Spinal cord (tissue), 10 donors: Measurements from ENCODE around the gene SFRP5. TPM values are rescaled to one million over a fixed set of nuclear protein-coding genes. Genes with fewer than 3 reads are reported as not detected.
A peak's percentile ranks its signal among the peaks of the same experiment; 100 is the strongest.

ENCODE experiments used
- DNase-seq, 6 donors: peaks; one replicate each; pipeline versions ENCODE4 v3.0.0 to v3.0.0-alpha.2; 2013 to 2015; ENCODE audit warnings: low spot score in 6 of 6, low read depth in 4 of 6
- H3K27ac ChIP-seq: one replicate; pipeline ENCODE4 v1.5.1; 2013; ENCODE audit warnings: low read depth, low read length, control low read depth
- H3K27me3 ChIP-seq: one replicate; pipeline ENCODE4 v1.6.1; 2013; ENCODE audit warnings: low read length; ENCODE audit not compliant: control insufficient read depth, insufficient read depth
- H3K36me3 ChIP-seq: one replicate; pipeline ENCODE4 v1.6.1; 2013; ENCODE audit warnings: low read length; ENCODE audit not compliant: control insufficient read depth, insufficient read depth
- H3K4me1 ChIP-seq: one replicate; pipeline ENCODE4 v1.6.1; 2013; ENCODE audit warnings: low read length; ENCODE audit not compliant: control insufficient read depth, insufficient read depth
- H3K4me3 ChIP-seq: one replicate; pipeline ENCODE4 v1.5.1; 2013; ENCODE audit warnings: low read depth, low read length, control low read depth
- H3K9me3 ChIP-seq: one replicate; pipeline ENCODE4 v1.6.1; 2013; ENCODE audit warnings: low read length; ENCODE audit not compliant: control insufficient read depth, insufficient read depth
- WGBS: methylation state at CpG from one replicate; pipeline ENCODE4 v1.1.5; 2013; ENCODE audit warnings: missing lambda C conversion rate; ENCODE audit not compliant: insufficient coverage; 5-methylcytosine and 5-hydroxymethylcytosine counted together
- polyA plus RNA-seq, 2 donors: library from polyadenylated mRNA; unstranded; fragments of 120-200 nt; gene quantifications; one replicate each; pipeline ENCODE4 v1.2.1, GENCODE V29; 2013; ENCODE audit not compliant: insufficient read length in 2 of 2
- total RNA-seq, 2 donors: library from RNA; depleted of rRNA in 1 of 2; stranded (reverse); fragments of 120-200 nt in 1 of 2; fragments of >200 nt in 1 of 2; gene quantifications; one replicate each; pipeline versions ENCODE4 v1.2.3 to v1.2.4, GENCODE V29; 2013 to 2014
- donor health status: healthy.

The SFRP5 gene
- total and polyA plus RNA-seq, 4 donors: 4.1 to 9.6 (median 5.5) TPM

DNA sequence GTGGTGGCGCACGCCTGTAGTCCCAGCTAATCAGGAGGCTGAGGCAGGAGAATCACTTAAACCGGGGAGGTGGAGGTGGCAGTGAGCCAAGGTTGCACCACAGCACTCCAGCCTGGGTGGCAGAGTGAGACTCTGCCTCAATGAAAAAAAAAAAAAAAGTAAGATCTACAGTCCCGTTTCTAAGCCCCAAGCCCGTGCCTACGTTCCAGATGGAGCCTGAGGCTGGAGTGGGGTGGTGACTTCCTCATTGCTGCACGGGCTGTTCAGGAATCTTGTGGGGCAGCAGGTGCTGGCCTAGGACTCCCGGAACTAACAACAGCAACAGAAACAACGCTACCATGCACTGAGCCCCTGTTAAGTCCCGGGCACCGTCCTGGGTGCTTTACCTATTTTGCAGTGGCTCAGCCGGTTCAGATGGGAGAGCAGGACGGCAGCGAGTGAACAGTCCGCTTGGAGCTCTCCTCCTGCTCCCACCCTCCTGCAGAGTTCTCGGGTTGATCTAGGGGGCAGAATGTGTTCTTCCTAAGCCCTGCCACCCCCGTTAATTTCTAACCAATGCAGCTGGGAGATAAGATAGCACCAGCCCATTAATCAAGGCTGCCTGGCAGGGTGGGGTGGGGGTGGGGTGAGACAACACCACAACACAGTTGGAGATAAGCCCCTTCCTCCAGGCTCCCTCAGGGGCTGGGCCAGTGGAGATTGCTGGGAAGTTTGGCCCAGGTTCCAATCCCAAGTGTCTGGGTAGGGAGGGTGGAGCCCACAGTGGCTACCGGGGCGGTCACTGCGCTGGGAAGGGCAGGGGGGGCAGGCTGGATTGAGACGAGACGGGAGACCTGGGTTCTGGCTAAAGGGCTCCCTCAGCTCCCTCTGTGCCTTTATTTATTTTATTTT, 17.0 kb upstream of the SFRP5 start:
- Histone ChIP-seq H3K4me3 (no peak overlapping the region), H3K27me3 (peaks cover 2% of the 10 kb centered on the region), H3K27ac (no peak overlapping the region), H3K9me3 (no peaks in the 10 kb centered on the region), H3K4me1 (peaks cover 22% of the 10 kb centered on the region), H3K36me3 (no peaks in the 10 kb centered on the region)
- DNase-seq: no peak
- 41% methylated on average over 12 of the region's 22 CpGs for WGBS

DNA sequence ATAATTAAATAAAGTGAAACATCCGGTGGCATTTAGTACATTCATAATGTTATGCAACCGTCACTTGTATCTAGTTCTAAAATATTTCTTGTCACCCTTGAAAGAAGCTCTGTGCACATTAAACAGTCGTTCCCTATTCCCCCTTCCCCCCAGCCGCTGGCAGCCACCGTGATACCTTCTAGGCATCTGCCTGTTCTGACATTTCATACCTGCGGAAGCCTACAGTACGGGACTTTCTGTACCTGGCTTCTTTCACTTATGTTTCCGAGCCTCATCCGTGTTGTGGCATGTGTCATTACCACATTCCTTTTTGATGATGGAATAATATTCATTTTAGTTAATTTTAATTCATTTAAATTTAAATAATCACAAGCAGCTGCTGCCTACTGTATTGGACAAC, 13.9 kb upstream of the SFRP5 start:
- Histone ChIP-seq H3K27me3 (peaks cover 2% of the 10 kb centered on the region), H3K4me3 (no peak overlapping the region), H3K9me3 (no peaks in the 10 kb centered on the region), H3K4me1 (peaks cover 27% of the 10 kb centered on the region), H3K27ac (no peak overlapping the region), H3K36me3 (no peaks in the 10 kb centered on the region)
- no peak for DNase-seq
- WGBS: 90% methylated on average over 6 of the region's 9 CpGs

DNA sequence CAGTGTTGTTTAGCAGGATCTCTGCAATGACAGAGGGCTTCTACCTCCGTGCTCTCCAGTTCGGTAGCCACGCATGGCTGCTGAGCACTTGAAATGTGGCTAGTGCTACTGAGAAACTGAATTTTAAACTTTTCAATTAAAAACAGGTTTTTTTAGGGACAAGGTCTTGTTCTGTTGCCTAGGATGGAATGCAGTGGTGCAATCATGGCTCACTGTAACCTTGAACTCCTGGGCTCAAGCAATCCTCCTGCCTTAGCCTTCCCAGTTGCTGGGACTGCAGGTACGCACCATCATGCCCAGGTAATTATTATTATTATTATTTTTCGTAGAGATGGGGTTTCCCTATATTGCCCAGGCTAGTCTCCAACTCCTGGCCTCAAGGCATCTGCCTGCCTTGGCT, 13.4 kb upstream of the SFRP5 start:
- WGBS: 93% methylated on average over 3 of the region's 5 CpGs
- peaks cover 32% of the 10 kb centered on the region for H3K4me1 ChIP-seq

DNA sequence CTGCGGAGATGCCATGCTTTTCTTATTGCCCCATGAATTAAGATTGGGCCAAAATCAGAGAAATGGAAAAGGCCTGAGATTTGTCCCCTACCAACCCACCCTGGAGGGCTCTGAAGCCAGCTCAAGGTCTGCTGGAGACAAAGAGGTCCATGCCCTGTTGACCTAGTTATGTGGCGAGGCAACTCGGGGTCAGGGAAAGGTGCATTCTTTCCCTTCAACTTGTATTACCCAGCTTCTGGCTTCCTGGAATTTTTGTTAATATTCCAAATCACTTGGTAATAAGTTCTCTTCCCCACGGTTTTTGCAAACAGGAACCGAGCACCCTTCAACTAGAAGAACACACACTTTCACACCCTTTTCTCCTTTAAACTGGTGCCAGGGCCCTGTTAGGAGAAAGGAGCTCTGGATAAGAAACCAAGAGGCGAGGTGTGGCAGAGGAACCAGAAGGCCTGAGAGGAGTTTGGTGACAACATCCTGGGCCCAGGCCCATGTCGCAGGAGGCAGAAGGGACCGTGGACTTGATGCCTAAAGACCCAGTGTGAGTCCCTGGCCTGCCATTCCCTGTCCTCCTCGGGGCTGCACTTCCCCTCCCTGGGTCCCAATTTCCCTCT, 12.5 kb upstream of the SFRP5 start:
- Histone ChIP-seq H3K4me1 (peaks cover 34% of the 10 kb centered on the region), H3K4me3 (no peak overlapping the region)

More for the DNA sequence above, 13.4 kb upstream of the SFRP5 start:
- no peaks in the 10 kb centered on the region for H3K36me3 ChIP-seq
- DNase-seq: no peak
- H3K9me3 ChIP-seq: no peaks in the 10 kb centered on the region
- H3K27ac ChIP-seq: no peak overlapping the region
- H3K27me3 ChIP-seq: peaks cover 2% of the 10 kb centered on the region
- H3K4me3 ChIP-seq: no peak overlapping the region

DNA sequence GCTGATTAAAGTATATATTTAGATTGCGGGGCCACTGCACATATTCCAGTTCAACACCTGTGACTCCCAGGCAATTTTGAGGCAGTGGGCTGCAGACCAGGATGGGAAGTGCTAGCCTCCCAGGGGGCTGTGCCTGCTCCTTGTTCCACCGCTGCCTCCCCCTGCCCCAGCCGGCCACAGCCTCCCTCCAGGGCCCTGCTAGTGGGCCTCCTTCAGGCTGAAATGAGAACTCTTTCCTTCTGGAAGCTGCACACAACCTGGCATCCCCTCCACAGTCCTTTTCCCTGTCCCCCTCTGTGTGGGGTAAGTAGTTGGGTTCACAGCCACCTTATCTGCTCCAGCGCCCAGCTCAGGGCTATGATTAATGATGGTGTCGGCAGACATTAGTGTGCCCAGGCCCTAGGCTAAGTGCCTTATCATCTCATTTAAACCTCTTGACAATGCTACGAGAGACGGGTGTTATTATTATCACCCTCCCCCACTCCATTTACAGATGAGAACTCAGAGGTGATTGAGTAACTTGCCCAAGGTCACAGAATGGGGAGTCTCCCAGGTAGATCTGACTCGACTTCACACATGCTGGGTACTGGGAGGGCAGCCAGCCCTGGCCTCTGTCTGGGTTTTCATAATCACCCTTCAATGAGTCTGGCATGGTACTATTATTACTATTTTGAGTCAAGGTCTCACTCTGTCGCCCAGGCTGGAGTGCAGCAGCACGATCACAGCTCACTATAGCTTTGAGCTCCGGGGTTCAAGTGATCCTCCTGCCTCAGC, 10.8 kb upstream of the SFRP5 start:
- Histone ChIP-seq H3K9me3 (no peaks in the 10 kb centered on the region), H3K4me1 (peaks cover 35% of the 10 kb centered on the region), H3K27me3 (no peaks in the 10 kb centered on the region), H3K36me3 (no peaks in the 10 kb centered on the region), H3K27ac (no peak overlapping the region), H3K4me3 (no peak overlapping the region)
- DNase-seq: no peak
- WGBS: 66% methylated on average over 9 of the region's 11 CpGs

More for the DNA sequence above, 12.5 kb upstream of the SFRP5 start:
- Histone ChIP-seq H3K27me3 (peaks cover 2% of the 10 kb centered on the region), H3K27ac (no peak overlapping the region), H3K36me3 (no peaks in the 10 kb centered on the region), H3K9me3 (no peaks in the 10 kb centered on the region)
- 91% methylated on average over 8 of the region's 9 CpGs for WGBS
- DNase-seq: no peak

DNA sequence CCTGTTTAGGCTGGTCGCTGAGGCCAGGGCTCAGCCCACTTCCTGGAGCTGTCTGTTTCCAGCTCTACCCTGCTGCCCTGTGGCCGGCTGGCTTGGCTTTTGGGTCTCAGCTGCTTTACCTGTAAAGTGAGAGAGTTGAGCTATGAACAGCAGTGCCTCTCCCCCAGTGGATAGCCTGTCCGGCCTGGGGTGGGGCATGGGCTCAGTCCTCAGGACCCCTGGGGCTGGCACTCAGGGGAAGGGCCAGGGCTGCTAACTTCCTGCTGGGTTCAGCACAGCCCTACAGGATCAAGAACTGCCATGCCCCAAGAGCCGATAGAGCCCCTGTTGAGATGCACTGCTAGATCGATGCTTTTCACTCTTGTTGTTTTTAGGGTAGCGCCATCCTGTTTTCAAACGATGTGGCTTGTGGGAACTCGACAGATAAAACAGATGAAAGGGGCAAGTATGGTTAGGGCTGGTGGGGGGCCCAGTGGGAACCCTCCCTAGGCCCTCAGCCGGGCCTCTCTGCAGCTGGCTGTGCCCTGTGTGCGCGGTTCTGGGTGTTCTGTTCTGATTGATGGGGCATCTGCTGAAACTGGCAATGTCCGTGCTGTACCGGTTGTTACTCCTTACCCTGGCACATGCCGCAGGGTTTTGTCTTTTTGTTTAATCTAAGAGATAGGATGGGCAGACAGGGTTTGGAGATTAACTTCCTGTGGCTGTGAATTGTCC, 10.0 kb upstream of the SFRP5 start:
- H3K27ac ChIP-seq: peak overlapping the region; percentile 68
- WGBS: 36% methylated on average over 13 of the region's 14 CpGs
- DNase-seq: no peak

DNA sequence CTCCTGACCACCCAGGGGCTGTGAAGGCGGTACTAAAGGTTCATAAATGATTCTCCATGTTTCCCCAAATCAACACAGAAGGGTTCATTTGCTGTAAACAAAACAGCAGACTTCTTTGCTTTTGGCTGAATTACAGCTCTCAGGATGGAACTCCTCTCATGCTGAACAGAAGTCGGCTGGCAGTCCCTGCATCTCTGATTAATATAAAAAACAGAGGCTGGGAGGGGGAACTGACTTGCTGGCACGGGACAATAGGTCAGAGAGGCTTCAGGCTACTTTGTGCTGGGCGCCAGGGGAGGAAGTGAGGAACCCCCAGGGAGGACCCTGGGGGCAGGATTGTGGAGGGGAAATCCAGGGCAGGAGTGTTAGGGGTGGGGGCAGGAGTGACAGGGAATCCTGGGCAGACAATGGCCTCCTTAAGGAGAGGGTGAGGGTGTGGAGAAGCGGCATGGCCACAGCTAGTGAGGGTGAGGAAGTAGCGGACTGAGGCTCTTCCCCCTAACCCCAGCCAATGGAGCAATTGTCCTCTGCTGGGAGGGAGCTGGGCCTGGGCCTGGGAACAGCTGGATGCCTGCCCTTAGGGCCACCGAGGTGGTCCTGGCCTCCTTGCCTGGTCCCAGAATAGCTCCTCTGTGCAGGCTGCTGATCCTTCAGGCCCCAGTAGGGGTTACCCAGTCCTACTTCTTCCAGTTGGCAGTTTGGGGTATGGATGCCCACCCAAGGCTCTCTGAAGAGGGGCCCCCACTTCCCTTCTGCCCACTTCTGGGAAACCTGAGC, 9.2 kb upstream of the SFRP5 start:
- WGBS: 18% methylated on average over 6 of the region's 7 CpGs
- Histone ChIP-seq H3K4me3 (no peak overlapping the region), H3K36me3 (no peaks in the 10 kb centered on the region), H3K27me3 (no peaks in the 10 kb centered on the region), H3K9me3 (no peaks in the 10 kb centered on the region), H3K4me1 (peaks cover 35% of the 10 kb centered on the region), H3K27ac (peak overlapping the region; percentile 68)
- DNase-seq: peak in 3 of 6 donors; percentile 41 to 81 (median 80)

More for the DNA sequence above, 10.0 kb upstream of the SFRP5 start:
- no peaks in the 10 kb centered on the region for H3K9me3 ChIP-seq
- H3K4me1 ChIP-seq: peaks cover 35% of the 10 kb centered on the region
- no peaks in the 10 kb centered on the region for H3K36me3 ChIP-seq
- no peaks in the 10 kb centered on the region for H3K27me3 ChIP-seq
- no peak overlapping the region for H3K4me3 ChIP-seq

DNA sequence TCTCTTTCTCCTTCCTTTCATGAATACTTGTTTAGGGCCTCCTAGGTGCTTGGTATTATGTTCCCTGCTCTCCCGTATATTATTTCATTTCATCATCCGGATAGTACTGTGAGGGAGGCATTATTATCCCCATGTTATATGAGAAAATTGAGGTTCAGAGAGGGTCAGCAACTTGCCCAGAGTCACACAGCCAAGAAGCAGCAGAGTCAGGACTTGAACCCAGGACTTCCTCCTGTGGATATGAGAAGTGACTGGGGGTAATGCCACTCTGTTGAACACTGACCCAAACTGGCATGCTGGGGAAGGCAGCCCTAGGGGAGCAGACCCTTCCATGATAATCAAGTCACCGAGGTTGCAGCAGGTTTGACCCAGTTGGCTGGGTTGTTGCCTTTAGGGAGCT, 8.2 kb upstream of the SFRP5 start:
- H3K36me3 ChIP-seq: no peaks in the 10 kb centered on the region
- 86% methylated on average over 1 of the region's 3 CpGs for WGBS
- H3K27ac ChIP-seq: no peak overlapping the region
- H3K9me3 ChIP-seq: no peaks in the 10 kb centered on the region
- H3K27me3 ChIP-seq: no peaks in the 10 kb centered on the region
- H3K4me3 ChIP-seq: no peak overlapping the region
- peaks cover 35% of the 10 kb centered on the region for H3K4me1 ChIP-seq
- no peak for DNase-seq
